ENCODE results near the gene GNS.

Gene GNS

DNA sequence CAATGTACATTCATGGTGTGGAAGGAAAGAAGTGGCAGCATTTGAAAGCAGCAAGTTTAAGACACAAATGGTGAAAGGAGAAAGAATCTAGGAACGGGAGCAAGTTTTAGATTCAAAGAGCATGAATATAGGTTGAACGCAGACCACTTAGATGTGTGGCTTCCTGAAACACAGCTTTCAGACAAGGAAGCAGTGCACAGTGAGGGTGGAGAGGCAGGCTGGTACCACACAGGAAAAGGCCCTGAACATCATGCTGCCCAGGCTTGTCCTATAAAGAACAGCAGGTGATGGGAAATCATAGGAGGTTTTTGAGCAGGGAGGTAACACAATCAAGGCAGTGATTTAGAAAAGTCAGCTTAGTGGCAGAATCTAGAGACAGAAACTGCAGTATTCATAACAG, 35.6 kb downstream of the GNS start:
- DNase-seq (ENCODE audit: low read depth, low spot score) = no peak
- Histone ChIP-seq H3K9me3 (ENCODE audit: insufficient read depth, low read length) (no peaks in the 10 kb centered on the region), H3K36me3 (ENCODE audit: insufficient read depth, insufficient read length, low read length) (peaks cover 45% of the 10 kb centered on the region), H3K4me3 (ENCODE audit: insufficient read length, low read depth) (no peak overlapping the region), H3K4me1 (ENCODE audit: insufficient read depth, insufficient read length) (no peaks in the 10 kb centered on the region), H3K27me3 (ENCODE audit: insufficient read depth, insufficient read length) (no peaks in the 10 kb centered on the region), H3K9ac (ENCODE audit: insufficient read length, low read depth) (no peak overlapping the region)
- TF ChIP-seq ZNF274 (IDR thresholded peaks at IDR 0.05; ENCODE audit: low read depth, low read length) (no peak), SUZ12 (IDR thresholded peaks at IDR 0.05; ENCODE audit: extremely low read depth, insufficient read depth, insufficient read length) (no peak), YY1 (IDR thresholded peaks at IDR 0.05; ENCODE audit: insufficient read depth, insufficient read length) (no peak)

DNA sequence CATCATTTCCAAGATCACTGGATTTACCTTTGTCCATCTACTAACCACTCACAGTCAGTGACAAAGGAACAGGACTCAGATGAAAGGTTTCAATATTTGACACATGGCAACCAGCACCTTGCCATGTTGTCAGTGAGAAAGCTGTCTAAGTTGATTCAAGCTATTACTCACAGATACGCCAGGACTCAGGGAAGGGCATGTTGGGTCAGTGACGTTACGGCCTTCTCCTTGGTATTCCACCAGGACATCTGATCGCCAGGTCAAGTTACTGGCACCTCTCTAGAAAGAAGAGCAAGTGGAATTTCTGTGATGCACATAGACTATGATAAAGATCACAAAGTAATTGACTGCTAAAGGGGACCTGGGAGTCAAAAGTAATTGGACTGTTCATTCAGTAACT, 36.4 kb downstream of the GNS start:
- no peaks in the 10 kb centered on the region for H3K9me3 ChIP-seq (ENCODE audit: insufficient read depth, low read length)
- no peaks in the 10 kb centered on the region for H3K4me1 ChIP-seq (ENCODE audit: insufficient read depth, insufficient read length)
- no peak for TF ChIP-seq ZNF274 (IDR thresholded peaks at IDR 0.05; ENCODE audit: low read depth, low read length)
- TF ChIP-seq SUZ12 (IDR thresholded peaks at IDR 0.05; ENCODE audit: extremely low read depth, insufficient read depth, insufficient read length) = no peak
- DNase-seq (ENCODE audit: low read depth, low spot score) = no peak
- H3K27me3 ChIP-seq (ENCODE audit: insufficient read depth, insufficient read length) = no peaks in the 10 kb centered on the region
- H3K9ac ChIP-seq (ENCODE audit: insufficient read length, low read depth) = no peak overlapping the region
- H3K4me3 ChIP-seq (ENCODE audit: insufficient read length, low read depth) = no peak overlapping the region
- H3K36me3 ChIP-seq (ENCODE audit: insufficient read depth, insufficient read length, low read length) = peaks cover 44% of the 10 kb centered on the region

DNA sequence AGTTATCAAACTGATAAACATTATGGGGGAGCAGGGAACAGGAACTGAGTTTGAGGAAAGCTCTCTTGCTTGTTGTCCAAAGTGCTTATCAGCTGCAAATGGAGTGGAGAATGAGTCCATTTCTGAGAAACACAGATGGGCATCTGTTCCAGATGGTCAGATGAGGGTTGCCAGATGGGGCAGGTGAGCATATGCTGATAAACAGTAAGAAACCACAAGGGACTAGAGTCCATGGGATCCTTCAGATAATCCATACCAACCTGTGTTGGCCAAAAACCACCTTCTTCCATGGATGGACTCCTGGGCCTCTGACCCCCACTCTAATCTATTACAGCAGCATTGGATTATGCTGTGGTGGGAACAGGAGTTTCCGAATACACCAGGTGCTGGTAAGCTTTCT, 38.3 kb downstream of the GNS start:
- peaks cover 58% of the 10 kb centered on the region for H3K36me3 ChIP-seq (ENCODE audit: insufficient read depth, insufficient read length, low read length)
- no peaks in the 10 kb centered on the region for H3K9me3 ChIP-seq (ENCODE audit: insufficient read depth, low read length)
- DNase-seq (ENCODE audit: low read depth, low spot score) = no peak
- H3K27me3 ChIP-seq (ENCODE audit: insufficient read depth, insufficient read length) = no peaks in the 10 kb centered on the region
- no peak overlapping the region for H3K9ac ChIP-seq (ENCODE audit: insufficient read length, low read depth)
- H3K4me1 ChIP-seq (ENCODE audit: insufficient read depth, insufficient read length) = no peaks in the 10 kb centered on the region
- no peak overlapping the region for H3K4me3 ChIP-seq (ENCODE audit: insufficient read length, low read depth)
- TF ChIP-seq SUZ12 (IDR thresholded peaks at IDR 0.05; ENCODE audit: extremely low read depth, insufficient read depth, insufficient read length) = no peak
- no peak for TF ChIP-seq ZNF274 (IDR thresholded peaks at IDR 0.05; ENCODE audit: low read depth, low read length)
- TF ChIP-seq YY1 (IDR thresholded peaks at IDR 0.05; ENCODE audit: insufficient read depth, insufficient read length) = no peak

DNA sequence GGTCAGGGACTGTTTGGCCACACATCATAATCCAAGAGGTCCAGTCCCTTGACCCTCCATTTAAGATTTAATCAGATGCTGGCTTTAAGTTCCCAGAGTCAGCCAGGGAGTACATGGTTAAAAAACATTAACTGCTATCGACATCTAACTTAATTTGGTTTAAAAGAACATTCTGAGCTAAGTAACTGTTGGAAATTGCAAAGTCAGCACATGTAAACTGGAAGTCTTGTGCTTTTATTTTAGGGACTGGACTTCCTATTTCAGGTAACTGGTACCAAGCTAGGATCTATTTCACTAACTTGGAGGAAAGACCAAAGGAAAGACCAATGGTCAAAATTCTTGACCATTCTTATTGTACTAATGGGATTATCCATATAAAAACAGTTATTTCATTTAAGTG, 40.6 kb downstream of the GNS start:
- no peak overlapping the region for H3K9ac ChIP-seq (ENCODE audit: insufficient read length, low read depth)
- peaks cover 73% of the 10 kb centered on the region for H3K36me3 ChIP-seq (ENCODE audit: insufficient read depth, insufficient read length, low read length)
- DNase-seq (ENCODE audit: low read depth, low spot score) = no peak
- TF ChIP-seq ZNF274 (IDR thresholded peaks at IDR 0.05; ENCODE audit: low read depth, low read length) (no peak), SUZ12 (IDR thresholded peaks at IDR 0.05; ENCODE audit: extremely low read depth, insufficient read depth, insufficient read length) (no peak), YY1 (IDR thresholded peaks at IDR 0.05; ENCODE audit: insufficient read depth, insufficient read length) (no peak)
- no peaks in the 10 kb centered on the region for H3K4me1 ChIP-seq (ENCODE audit: insufficient read depth, insufficient read length)
- H3K9me3 ChIP-seq (ENCODE audit: insufficient read depth, low read length) = no peaks in the 10 kb centered on the region
- no peaks in the 10 kb centered on the region for H3K27me3 ChIP-seq (ENCODE audit: insufficient read depth, insufficient read length)
- no peak overlapping the region for H3K4me3 ChIP-seq (ENCODE audit: insufficient read length, low read depth)

DNA sequence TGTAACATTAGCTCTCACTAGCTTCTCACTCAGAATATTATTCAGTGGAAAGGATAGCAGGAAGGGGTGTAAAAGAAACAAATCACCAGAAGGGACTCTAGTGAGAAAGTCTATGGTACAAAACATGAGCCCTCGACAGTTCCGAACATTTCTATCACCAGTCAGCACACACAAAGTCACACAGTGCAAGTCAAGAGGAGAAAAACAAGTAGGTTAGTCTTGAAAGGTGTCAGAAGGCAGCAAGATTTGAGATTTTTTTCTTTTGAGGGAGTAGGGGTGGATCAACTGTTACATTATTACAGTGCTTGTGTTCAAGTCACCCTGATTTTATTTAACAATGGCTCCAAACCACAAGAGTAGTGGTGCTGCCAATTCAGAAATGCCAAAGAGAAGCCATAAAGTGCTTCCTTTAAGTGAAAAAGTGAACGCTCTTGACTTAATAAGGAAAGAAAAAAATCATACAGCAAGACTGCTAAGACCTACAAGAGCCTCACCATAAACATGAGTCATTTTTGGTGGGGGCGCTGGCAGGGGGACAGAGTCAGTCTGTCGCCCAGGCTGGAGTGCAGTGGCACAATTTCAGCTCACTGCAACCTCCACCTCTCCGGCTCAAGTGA, 42.3 kb downstream of the GNS start:
- Histone ChIP-seq H3K4me1 (ENCODE audit: insufficient read depth, insufficient read length) (no peaks in the 10 kb centered on the region), H3K27me3 (ENCODE audit: insufficient read depth, insufficient read length) (no peaks in the 10 kb centered on the region), H3K4me3 (ENCODE audit: insufficient read length, low read depth) (no peak overlapping the region), H3K9me3 (ENCODE audit: insufficient read depth, low read length) (no peaks in the 10 kb centered on the region), H3K9ac (ENCODE audit: insufficient read length, low read depth) (no peak overlapping the region), H3K36me3 (ENCODE audit: insufficient read depth, insufficient read length, low read length) (peaks cover 65% of the 10 kb centered on the region)
- DNase-seq (ENCODE audit: low read depth, low spot score) = no peak
- no peak for TF ChIP-seq YY1 (IDR thresholded peaks at IDR 0.05; ENCODE audit: insufficient read depth, insufficient read length)
- TF ChIP-seq SUZ12 (IDR thresholded peaks at IDR 0.05; ENCODE audit: extremely low read depth, insufficient read depth, insufficient read length) = no peak
- TF ChIP-seq ZNF274 (IDR thresholded peaks at IDR 0.05; ENCODE audit: low read depth, low read length) = no peak

DNA sequence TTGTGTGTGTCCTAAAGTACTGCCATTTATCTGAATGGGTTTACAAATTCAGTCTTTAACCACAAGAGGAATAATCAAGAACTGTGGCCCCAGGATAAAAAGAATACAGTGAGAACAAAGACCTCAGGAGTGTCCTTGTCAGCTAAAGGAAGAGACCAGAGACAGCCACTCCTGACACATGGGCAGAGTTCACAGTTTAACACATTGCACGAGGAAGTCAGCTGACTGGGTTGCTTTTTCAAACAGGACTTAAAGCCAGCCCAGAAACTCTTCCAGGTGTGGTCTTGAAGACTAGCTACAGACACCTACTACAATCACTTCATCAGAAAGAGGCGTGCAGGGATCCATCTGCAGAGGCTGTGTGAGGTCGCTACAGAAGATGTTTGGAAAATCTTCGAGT, 42.8 kb downstream of the GNS start:
- H3K4me1 ChIP-seq (ENCODE audit: insufficient read depth, insufficient read length) = no peaks in the 10 kb centered on the region
- TF ChIP-seq ZNF274 (IDR thresholded peaks at IDR 0.05; ENCODE audit: low read depth, low read length) = no peak
- TF ChIP-seq SUZ12 (IDR thresholded peaks at IDR 0.05; ENCODE audit: extremely low read depth, insufficient read depth, insufficient read length) = no peak
- no peak for TF ChIP-seq YY1 (IDR thresholded peaks at IDR 0.05; ENCODE audit: insufficient read depth, insufficient read length)
- DNase-seq (ENCODE audit: low read depth, low spot score) = no peak
- peaks cover 60% of the 10 kb centered on the region for H3K36me3 ChIP-seq (ENCODE audit: insufficient read depth, insufficient read length, low read length)
- H3K9me3 ChIP-seq (ENCODE audit: insufficient read depth, low read length) = no peaks in the 10 kb centered on the region
- H3K4me3 ChIP-seq (ENCODE audit: insufficient read length, low read depth) = no peak overlapping the region
- H3K27me3 ChIP-seq (ENCODE audit: insufficient read depth, insufficient read length) = no peaks in the 10 kb centered on the region
- H3K9ac ChIP-seq (ENCODE audit: insufficient read length, low read depth) = no peak overlapping the region

DNA sequence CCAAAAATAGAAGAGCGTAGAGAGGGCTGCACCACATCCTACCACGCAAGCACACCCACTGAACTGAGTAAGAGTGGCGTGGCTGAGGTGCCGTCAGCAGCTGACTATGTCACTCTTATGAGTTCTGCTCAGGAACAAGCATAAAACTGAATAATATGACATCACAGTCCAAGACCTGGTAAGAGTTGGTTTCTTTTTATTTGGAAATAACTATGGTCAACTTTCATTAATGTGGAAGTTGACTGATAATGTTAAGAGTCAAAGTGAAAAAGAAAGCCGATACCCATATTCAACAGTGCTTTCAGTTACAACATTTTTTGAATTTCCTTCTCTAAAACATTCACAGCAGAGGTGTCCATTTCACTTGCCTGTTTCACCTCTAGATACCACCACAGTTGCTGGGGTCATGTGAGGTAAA, 44.6 kb downstream of the GNS start:
- H3K4me3 ChIP-seq (ENCODE audit: insufficient read length, low read depth) = no peak overlapping the region
- TF ChIP-seq YY1 (IDR thresholded peaks at IDR 0.05; ENCODE audit: insufficient read depth, insufficient read length) (no peak), SUZ12 (IDR thresholded peaks at IDR 0.05; ENCODE audit: extremely low read depth, insufficient read depth, insufficient read length) (no peak), ZNF274 (IDR thresholded peaks at IDR 0.05; ENCODE audit: low read depth, low read length) (no peak)
- no peaks in the 10 kb centered on the region for H3K4me1 ChIP-seq (ENCODE audit: insufficient read depth, insufficient read length)
- H3K9ac ChIP-seq (ENCODE audit: insufficient read length, low read depth) = no peak overlapping the region
- no peaks in the 10 kb centered on the region for H3K9me3 ChIP-seq (ENCODE audit: insufficient read depth, low read length)
- DNase-seq (ENCODE audit: low read depth, low spot score) = no peak
- no peaks in the 10 kb centered on the region for H3K27me3 ChIP-seq (ENCODE audit: insufficient read depth, insufficient read length)
- H3K36me3 ChIP-seq (ENCODE audit: insufficient read depth, insufficient read length, low read length) = peaks cover 42% of the 10 kb centered on the region

Measured in NT2/D1 (cell line).